ENCODE results near the gene PIEZO2. TPM values are rescaled to one million over a fixed set of nuclear protein-coding genes. Genes with fewer than 3 reads are reported as not detected.

PIEZO2 gene
- total and polyA plus RNA-seq, 2 of the 8 experiments (the other 6 are each of a cell fraction or from before 2014, with no cell fraction given) = 4.7 to 16.5 TPM

- Histone ChIP-seq H4K20me1 (replicated peaks in 1 of 2; ENCODE audit: control insufficient read depth in 1 of 2, insufficient read depth in 2 of 2, low read length in 2 of 2) (no peaks in the 10 kb centered on the region), H3K4me1 (replicated peaks in 1 of 4; ENCODE audit: control insufficient read depth in 3 of 4, insufficient read depth in 4 of 4, low read length in 3 of 4) (no peaks in the 10 kb centered on the region), H3K4me3 (ENCODE audit: extremely low read depth in 1 of 4, insufficient read depth in 2 of 4, low read depth in 3 of 4, low read length in 4 of 4) (no peak overlapping the region), H3K18ac (ENCODE audit: extremely low read depth, low read length) (no peak overlapping the region), H3K27ac (ENCODE audit: low read depth, low read length) (no peak overlapping the region), H3K9me3 (ENCODE audit: insufficient read depth in 2 of 2, low read depth in 1 of 2, low read length in 1 of 2) (no peaks in the 10 kb centered on the region), H2BK20ac (ENCODE audit: low read length) (no peak overlapping the region), H4K91ac (replicated peaks; ENCODE audit: insufficient read length, low read length) (no peak overlapping the region), H3K27me3 (replicated peaks in 1 of 4; ENCODE audit: control insufficient read depth in 3 of 4, extremely low read depth in 1 of 4, insufficient read depth in 3 of 4, low read length in 3 of 4) (no peaks in the 10 kb centered on the region; a peak in 1 of 7 replicates), H2AFZ (ENCODE audit: low read length) (no peak overlapping the region), H2BK120ac (replicated peaks; ENCODE audit: low read depth, low read length) (no peak overlapping the region), H3K23me2 (ENCODE audit: low read depth, low read length) (peaks cover under 1% of the 10 kb centered on the region; the same call in 1 of the 2 replicates), H3K79me1 (ENCODE audit: low read depth, low read length) (no peaks in the 10 kb centered on the region), H3K4me2 (ENCODE audit: insufficient read depth in 1 of 2, low read depth in 2 of 2, low read length in 2 of 2) (no peak overlapping the region), H3K4ac (replicated peaks; ENCODE audit: insufficient read length, low read depth, low read length) (no peak overlapping the region), H2BK12ac (ENCODE audit: low read depth, low read length) (no peak overlapping the region), H3K9ac (replicated peaks in 1 of 4; ENCODE audit: extremely low read depth in 1 of 4, low read depth in 3 of 4, low read length in 3 of 4) (no peak overlapping the region), H3K23ac (ENCODE audit: insufficient read length) (no peak overlapping the region), H3K79me2 (ENCODE audit: control insufficient read depth in 1 of 2, insufficient read depth in 2 of 2, low read length in 2 of 2) (no peaks in the 10 kb centered on the region), H4K8ac (ENCODE audit: extremely low read depth, insufficient read depth, low read length) (no peak overlapping the region), H3K14ac (ENCODE audit: insufficient read length) (no peak overlapping the region), H4K5ac (ENCODE audit: insufficient read length, low read depth, low read length) (no peak overlapping the region), H2AK5ac (ENCODE audit: low read depth, low read length) (no peak overlapping the region), H3K36me3 (ENCODE audit: control insufficient read depth in 2 of 4, insufficient read depth in 4 of 4, low read length in 3 of 4) (no peaks in the 10 kb centered on the region), H2BK5ac (ENCODE audit: low read depth, low read length) (no peak overlapping the region), H3K56ac (replicated peaks; ENCODE audit: insufficient read length, low read depth, low read length) (no peak overlapping the region), H2BK15ac (ENCODE audit: low read length) (no peak overlapping the region)
- CTCF ChIA-PET (ENCODE audit: partially characterized antibody) = no interaction called here
- POLR2A ChIA-PET (ENCODE audit: partially characterized antibody) = no interaction called here
- WGBS, 2 experiments (ENCODE audit: extremely low coverage in 1 of 2, insufficient coverage in 1 of 2, insufficient read length in 1 of 2, insufficient replicate concordance in 2 of 2, low coverage in 1 of 2, low lambda C conversion rate in 2 of 2, missing lambda C conversion rate in 1 of 2) = 81% methylated on average over 8 of the region's 8 CpGs; no CpG with 5 or more reads in 1 of the 2 experiments
- FAIRE-seq (no peak), DNase-seq (ENCODE audit: low read depth in 1 of 2, low spot score in 2 of 2) (no peak)
- TF ChIP-seq CBX5 (IDR thresholded peaks at IDR 0.05; ENCODE audit: low read depth, low read length) = no peak
Observed at GRCh38 chr18:10687161-10687925, 462.0 kb downstream of the PIEZO2 start.
